Endothelial cell of umbilical vein (primary cell): Measurements from ENCODE around the gene TRAPPC3.

Experiments used
- EZH2 ChIP-seq: IDR thresholded peaks from 2 replicates; pipeline ENCODE4 v1.6.1; 2012; ENCODE audit warnings: borderline replicate concordance, low read depth, mild to moderate bottlenecking, moderate library complexity, low read length, inconsistent platforms; ENCODE audit not compliant: severe bottlenecking
- GATA2 ChIP-seq: IDR thresholded peaks from 2 replicates; pipeline ENCODE4 v1.7.0; 2011; ENCODE audit warnings: low read depth, mild to moderate bottlenecking, moderate library complexity, mixed read lengths, low read length; ENCODE audit not compliant: insufficient read length, insufficient read depth
- JUN ChIP-seq: IDR thresholded peaks from 2 replicates; pipeline ENCODE4 v1.6.1; 2011; ENCODE audit warnings: borderline replicate concordance, low read depth; ENCODE audit not compliant: insufficient read length, insufficient read depth
- MAX ChIP-seq: IDR thresholded peaks from 2 replicates; pipeline ENCODE4 v1.6.1; 2011; ENCODE audit not compliant: insufficient read depth, insufficient read length
- POLR2A ChIP-seq: IDR thresholded peaks from 2 replicates; pipeline ENCODE4 v1.6.1; 2012; ENCODE audit warnings: low read depth, mild to moderate bottlenecking, control low read depth, low read length
- POLR2AphosphoS5 ChIP-seq: IDR thresholded peaks from 2 replicates; pipeline ENCODE4 v1.6.1; 2012; ENCODE audit warnings: low read depth, mild to moderate bottlenecking, control low read depth, low read length, moderate library complexity; ENCODE audit not compliant: insufficient read depth
- TF ChIP-seq, protein P1 (sequence below), 2 donors: IDR thresholded peaks; 1 replicate in 1 of 2; 2 replicates in 1 of 2; pipeline ENCODE4 v1.5.1; 2011; ENCODE audit warnings: low read length in 2 of 2, mild to moderate bottlenecking in 2 of 2, moderate library complexity in 2 of 2, control low read depth in 1 of 2, inconsistent platforms in 1 of 2, low read depth in 1 of 2; ENCODE audit not compliant: insufficient read depth in 1 of 2; ENCODE audit errors: extremely low read depth in 1 of 2

- TF ChIP-seq, protein P1, sequence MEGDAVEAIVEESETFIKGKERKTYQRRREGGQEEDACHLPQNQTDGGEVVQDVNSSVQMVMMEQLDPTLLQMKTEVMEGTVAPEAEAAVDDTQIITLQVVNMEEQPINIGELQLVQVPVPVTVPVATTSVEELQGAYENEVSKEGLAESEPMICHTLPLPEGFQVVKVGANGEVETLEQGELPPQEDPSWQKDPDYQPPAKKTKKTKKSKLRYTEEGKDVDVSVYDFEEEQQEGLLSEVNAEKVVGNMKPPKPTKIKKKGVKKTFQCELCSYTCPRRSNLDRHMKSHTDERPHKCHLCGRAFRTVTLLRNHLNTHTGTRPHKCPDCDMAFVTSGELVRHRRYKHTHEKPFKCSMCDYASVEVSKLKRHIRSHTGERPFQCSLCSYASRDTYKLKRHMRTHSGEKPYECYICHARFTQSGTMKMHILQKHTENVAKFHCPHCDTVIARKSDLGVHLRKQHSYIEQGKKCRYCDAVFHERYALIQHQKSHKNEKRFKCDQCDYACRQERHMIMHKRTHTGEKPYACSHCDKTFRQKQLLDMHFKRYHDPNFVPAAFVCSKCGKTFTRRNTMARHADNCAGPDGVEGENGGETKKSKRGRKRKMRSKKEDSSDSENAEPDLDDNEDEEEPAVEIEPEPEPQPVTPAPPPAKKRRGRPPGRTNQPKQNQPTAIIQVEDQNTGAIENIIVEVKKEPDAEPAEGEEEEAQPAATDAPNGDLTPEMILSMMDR (IDR thresholded peaks at IDR 0.05; ENCODE audit: extremely low read depth in 1 of 2, insufficient read depth in 1 of 2, low read depth in 1 of 2, low read length in 2 of 2) = no peak
- TF ChIP-seq EZH2 = no peak
- no peak for TF ChIP-seq POLR2A
- no peak for TF ChIP-seq JUN
- TF ChIP-seq POLR2AphosphoS5 = no peak
- TF ChIP-seq MAX = no peak
- no peak for TF ChIP-seq GATA2
Observed at GRCh38 chr1:36097693-36098585, 51.3 kb downstream of the TRAPPC3 start.
